SK-N-SH (cell line): ENCODE measurements around the gene ECSCR.

Experiments
- CHD2 ChIP-seq: fragments of 150-350 bp; IDR thresholded peaks from 2 replicates; pipeline ENCODE4 v1.6.1; 2018; ENCODE audit warnings: low read length; ENCODE audit not compliant: partially characterized antibody
- EP300 ChIP-seq, 2 experiments: IDR thresholded peaks; 2 replicates each; pipeline versions ENCODE4 v1.4.0 to v1.6.1; 2012; ENCODE audit warnings: borderline replicate concordance in 1 of 2, low read depth in 1 of 2, low read length in 1 of 2
- EZH2phosphoT487 ChIP-seq: fragments of 200-600 bp; sonication (generic); IDR thresholded peaks from 2 replicates; pipeline ENCODE4 v1.6.1; 2017; ENCODE audit warnings: low read depth, mixed run types, mild to moderate bottlenecking, antibody characterized with exemption, moderate library complexity, borderline replicate concordance
- JUND ChIP-seq: IDR thresholded peaks from 2 replicates; pipeline ENCODE4 v1.4.0; 2012
- MXI1 ChIP-seq: IDR thresholded peaks from 2 replicates; pipeline ENCODE4 v1.6.1; 2012; ENCODE audit warnings: mild to moderate bottlenecking, low read depth, low read length, improper control_type of control experiment
- RFX5 ChIP-seq: IDR thresholded peaks from 2 replicates; pipeline ENCODE4 v1.6.1; 2012; ENCODE audit warnings: mild to moderate bottlenecking, improper control_type of control experiment, low read length
- TCF12 ChIP-seq: IDR thresholded peaks from 2 replicates; pipeline ENCODE4 v1.4.0; 2012
- USF1 ChIP-seq: IDR thresholded peaks from 2 replicates; pipeline ENCODE4 v1.4.0; 2012; ENCODE audit warnings: low read depth, borderline replicate concordance
- USF2 ChIP-seq: fragments of 150-350 bp; IDR thresholded peaks from 2 replicates; pipeline ENCODE4 v1.6.1; 2017; ENCODE audit warnings: antibody characterized with exemption, low read length, low read depth, borderline replicate concordance
- YY1 ChIP-seq: IDR thresholded peaks from 2 replicates; pipeline ENCODE4 v1.4.0; 2012; ENCODE audit warnings: low read depth, mild to moderate bottlenecking
- TF ChIP-seq, protein P1 (sequence below): fragments of 200-600 bp; sonication (generic); IDR thresholded peaks from 2 replicates; pipeline ENCODE4 v1.6.1; 2017; ENCODE audit warnings: antibody characterized with exemption, mild to moderate bottlenecking, moderate library complexity
- TF ChIP-seq, protein P2 (sequence below): IDR thresholded peaks from 2 replicates; pipeline ENCODE4 v1.6.1; 2012; ENCODE audit warnings: mild to moderate bottlenecking, low read depth, low read length, moderate library complexity

DNA sequence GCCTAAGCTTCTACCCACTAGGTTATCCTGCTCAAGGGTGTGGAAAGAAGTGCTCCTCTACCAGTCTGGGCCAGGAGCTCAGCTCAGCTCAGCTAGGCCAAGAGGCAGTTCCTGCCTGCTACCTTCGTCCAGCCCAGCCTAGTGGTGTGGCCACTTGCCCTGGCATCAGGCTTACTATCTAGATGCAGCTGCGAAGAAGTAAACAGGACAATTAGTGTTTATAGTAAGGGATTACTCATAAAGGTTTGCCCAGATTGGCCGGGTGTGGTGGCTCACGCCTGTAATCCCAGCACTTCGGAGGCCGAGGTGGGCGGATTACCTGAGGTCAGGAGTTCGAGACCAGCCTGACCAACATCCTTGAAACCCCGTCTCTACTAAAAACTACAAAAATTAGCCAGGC lies 45.9 kb downstream of the ECSCR start:
- TF ChIP-seq USF1 (no peak), USF2 (no peak), RFX5 (no peak), JUND (no peak), CHD2 (no peak), EP300 (IDR thresholded peaks at IDR 0.05; ENCODE audit: borderline replicate concordance in 1 of 2, low read depth in 1 of 2, low read length in 1 of 2) (no peak), YY1 (no peak), EZH2phosphoT487 (no peak), TCF12 (no peak), MXI1 (no peak)
- TF ChIP-seq, protein P1, sequence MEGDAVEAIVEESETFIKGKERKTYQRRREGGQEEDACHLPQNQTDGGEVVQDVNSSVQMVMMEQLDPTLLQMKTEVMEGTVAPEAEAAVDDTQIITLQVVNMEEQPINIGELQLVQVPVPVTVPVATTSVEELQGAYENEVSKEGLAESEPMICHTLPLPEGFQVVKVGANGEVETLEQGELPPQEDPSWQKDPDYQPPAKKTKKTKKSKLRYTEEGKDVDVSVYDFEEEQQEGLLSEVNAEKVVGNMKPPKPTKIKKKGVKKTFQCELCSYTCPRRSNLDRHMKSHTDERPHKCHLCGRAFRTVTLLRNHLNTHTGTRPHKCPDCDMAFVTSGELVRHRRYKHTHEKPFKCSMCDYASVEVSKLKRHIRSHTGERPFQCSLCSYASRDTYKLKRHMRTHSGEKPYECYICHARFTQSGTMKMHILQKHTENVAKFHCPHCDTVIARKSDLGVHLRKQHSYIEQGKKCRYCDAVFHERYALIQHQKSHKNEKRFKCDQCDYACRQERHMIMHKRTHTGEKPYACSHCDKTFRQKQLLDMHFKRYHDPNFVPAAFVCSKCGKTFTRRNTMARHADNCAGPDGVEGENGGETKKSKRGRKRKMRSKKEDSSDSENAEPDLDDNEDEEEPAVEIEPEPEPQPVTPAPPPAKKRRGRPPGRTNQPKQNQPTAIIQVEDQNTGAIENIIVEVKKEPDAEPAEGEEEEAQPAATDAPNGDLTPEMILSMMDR = no peak
- TF ChIP-seq, protein P2, sequence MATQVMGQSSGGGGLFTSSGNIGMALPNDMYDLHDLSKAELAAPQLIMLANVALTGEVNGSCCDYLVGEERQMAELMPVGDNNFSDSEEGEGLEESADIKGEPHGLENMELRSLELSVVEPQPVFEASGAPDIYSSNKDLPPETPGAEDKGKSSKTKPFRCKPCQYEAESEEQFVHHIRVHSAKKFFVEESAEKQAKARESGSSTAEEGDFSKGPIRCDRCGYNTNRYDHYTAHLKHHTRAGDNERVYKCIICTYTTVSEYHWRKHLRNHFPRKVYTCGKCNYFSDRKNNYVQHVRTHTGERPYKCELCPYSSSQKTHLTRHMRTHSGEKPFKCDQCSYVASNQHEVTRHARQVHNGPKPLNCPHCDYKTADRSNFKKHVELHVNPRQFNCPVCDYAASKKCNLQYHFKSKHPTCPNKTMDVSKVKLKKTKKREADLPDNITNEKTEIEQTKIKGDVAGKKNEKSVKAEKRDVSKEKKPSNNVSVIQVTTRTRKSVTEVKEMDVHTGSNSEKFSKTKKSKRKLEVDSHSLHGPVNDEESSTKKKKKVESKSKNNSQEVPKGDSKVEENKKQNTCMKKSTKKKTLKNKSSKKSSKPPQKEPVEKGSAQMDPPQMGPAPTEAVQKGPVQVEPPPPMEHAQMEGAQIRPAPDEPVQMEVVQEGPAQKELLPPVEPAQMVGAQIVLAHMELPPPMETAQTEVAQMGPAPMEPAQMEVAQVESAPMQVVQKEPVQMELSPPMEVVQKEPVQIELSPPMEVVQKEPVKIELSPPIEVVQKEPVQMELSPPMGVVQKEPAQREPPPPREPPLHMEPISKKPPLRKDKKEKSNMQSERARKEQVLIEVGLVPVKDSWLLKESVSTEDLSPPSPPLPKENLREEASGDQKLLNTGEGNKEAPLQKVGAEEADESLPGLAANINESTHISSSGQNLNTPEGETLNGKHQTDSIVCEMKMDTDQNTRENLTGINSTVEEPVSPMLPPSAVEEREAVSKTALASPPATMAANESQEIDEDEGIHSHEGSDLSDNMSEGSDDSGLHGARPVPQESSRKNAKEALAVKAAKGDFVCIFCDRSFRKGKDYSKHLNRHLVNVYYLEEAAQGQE = no peak
